GM23338 (cell line): ENCODE results near the gene TTC28. TPM values are rescaled to one million over a fixed set of nuclear protein-coding genes. Genes with fewer than 3 reads are reported as not detected.

Source experiments
- ATAC-seq: fragments of 200-7000 bp; cut with Tn5 transposase; 3 replicates; pipeline ENCODE4 v1.9.1; 2020
- DNase-seq: peaks from one replicate; pipeline ENCODE4 v3.0.0-alpha.2; 2015; ENCODE audit warnings: low spot score
- H2AFZ ChIP-seq: fragments of 200-600 bp; sonication (generic); 2 replicates; pipeline ENCODE4 v1.8.0; 2016; ENCODE audit warnings: antibody characterized with exemption, mild to moderate bottlenecking, moderate library complexity
- H3F3A ChIP-seq: fragments of 200-600 bp; sonication (generic); replicated peaks from 2 replicates; pipeline ENCODE4 v1.8.0; 2017; ENCODE audit warnings: antibody characterized with exemption, mixed run types, low read depth
- H3K27ac ChIP-seq: fragments of 200-600 bp; sonication (generic); 2 replicates; pipeline ENCODE4 v1.6.1; 2016; ENCODE audit warnings: low read depth
- H3K27me3 ChIP-seq: fragments of 200-600 bp; sonication (generic); 2 replicates; pipeline ENCODE4 v1.8.0; 2016; ENCODE audit warnings: mild to moderate bottlenecking, mixed run types, moderate library complexity; ENCODE audit not compliant: insufficient read depth
- H3K36me3 ChIP-seq: fragments of 200-600 bp; sonication (generic); 2 replicates; pipeline ENCODE4 v1.8.0; 2016; ENCODE audit warnings: mild to moderate bottlenecking; ENCODE audit not compliant: insufficient read depth
- H3K4me1 ChIP-seq: fragments of 200-600 bp; sonication (generic); 2 replicates; pipeline ENCODE4 v1.8.0; 2016; ENCODE audit warnings: mild to moderate bottlenecking, moderate library complexity; ENCODE audit not compliant: insufficient read depth
- H3K4me2 ChIP-seq: fragments of 200-600 bp; sonication (generic); 2 replicates; pipeline ENCODE4 v1.7.1; 2017; ENCODE audit warnings: mixed run types
- H3K4me3 ChIP-seq: fragments of 200-600 bp; sonication (generic); 2 replicates; pipeline ENCODE4 v1.6.1; 2016; ENCODE audit warnings: mixed run types
- H3K79me2 ChIP-seq: fragments of 200-600 bp; sonication (generic); replicated peaks from 2 replicates; pipeline ENCODE4 v1.8.0; 2017; ENCODE audit warnings: mild to moderate bottlenecking; ENCODE audit not compliant: insufficient read depth
- H3K9me2 ChIP-seq: fragments of 200-600 bp; sonication (generic); 2 replicates; pipeline ENCODE4 v1.8.0; 2017; ENCODE audit not compliant: insufficient read depth
- H4K20me1 ChIP-seq: fragments of 200-600 bp; sonication (generic); replicated peaks from 2 replicates; pipeline ENCODE4 v1.8.0; 2017; ENCODE audit warnings: mild to moderate bottlenecking; ENCODE audit not compliant: insufficient read depth
- H3K27ac Mint-ChIP-seq: 2 replicates; pipeline ENCODE4 v1.8.0; 2020; ENCODE audit warnings: inconsistent platforms, mild to moderate bottlenecking, moderate library complexity, mixed read lengths
- H3K27me3 Mint-ChIP-seq: 3 replicates; pipeline ENCODE4 v1.8.0; 2022; ENCODE audit warnings: low read depth, mild to moderate bottlenecking, moderate library complexity, mixed read lengths, inconsistent platforms; ENCODE audit not compliant: insufficient read depth, poor library complexity
- H3K36me3 Mint-ChIP-seq: 3 replicates; pipeline ENCODE4 v1.8.0; 2021; ENCODE audit warnings: low read depth, mild to moderate bottlenecking, inconsistent platforms, moderate library complexity, mixed read lengths
- H3K4me1 Mint-ChIP-seq: 3 replicates; pipeline ENCODE4 v1.8.0; 2020; ENCODE audit warnings: mild to moderate bottlenecking, inconsistent platforms, mixed read lengths
- H3K4me3 Mint-ChIP-seq: 3 replicates; pipeline ENCODE4 v1.8.0; 2021; ENCODE audit warnings: moderate library complexity, mild to moderate bottlenecking, inconsistent platforms, mixed read lengths
- H3K9me3 Mint-ChIP-seq: 3 replicates; pipeline ENCODE4 v1.8.0; 2020; ENCODE audit warnings: moderate library complexity, mild to moderate bottlenecking, inconsistent platforms, mixed read lengths
- CREB1 ChIP-seq: fragments of 250-450 bp; sonication (Bioruptor Pico); IDR thresholded peaks from 2 replicates; pipeline ENCODE4 v1.5.0; 2020; ENCODE audit warnings: low read depth, mild to moderate bottlenecking, moderate library complexity
- EZH2phosphoT487 ChIP-seq: fragments of 200-600 bp; sonication (generic); IDR thresholded peaks from one replicate; pipeline ENCODE4 v1.8.1; 2018; ENCODE audit warnings: antibody characterized with exemption; ENCODE audit not compliant: unreplicated experiment
- JUNB ChIP-seq: IDR thresholded peaks from one replicate; pipeline ENCODE4 v1.6.1; 2016; ENCODE audit warnings: antibody characterized with exemption; ENCODE audit not compliant: unreplicated experiment
- NANOG ChIP-seq: IDR thresholded peaks from 2 replicates; pipeline ENCODE4 v1.6.1; 2016; ENCODE audit warnings: antibody characterized with exemption, borderline replicate concordance
- POLR2AphosphoS5 ChIP-seq: IDR thresholded peaks from 2 replicates; pipeline ENCODE4 v1.6.1; 2016; ENCODE audit warnings: antibody characterized with exemption, low read depth
- STAT1 ChIP-seq: IDR thresholded peaks from one replicate; pipeline ENCODE4 v1.6.1; 2016; ENCODE audit warnings: antibody characterized with exemption; ENCODE audit not compliant: unreplicated experiment
- ZNF114 ChIP-seq: fragments of 250-450 bp; sonication (Bioruptor Pico); IDR thresholded peaks from 2 replicates; pipeline ENCODE4 v1.5.0; 2020; ENCODE audit warnings: mild to moderate bottlenecking, moderate library complexity
- ZNF331 ChIP-seq: fragments of 250-450 bp; sonication (Bioruptor Pico); IDR thresholded peaks from 2 replicates; pipeline ENCODE4 v1.5.0; 2020; ENCODE audit warnings: low read depth, mild to moderate bottlenecking, moderate library complexity
- polyA plus RNA-seq: library from polyadenylated mRNA; unstranded; fragments of >200 nt; fragmentation: Nextera tagmentation; extraction: Ambion mirVana; gene quantifications from 2 replicates; pipeline ENCODE4 v1.2.1, GENCODE V29; 2016
- total RNA-seq: library from RNA; depleted of rRNA; stranded (reverse); fragments of >200 nt; shearing (Covaris generic); gene quantifications from 2 replicates; pipeline ENCODE4 v1.2.3, GENCODE V29; 2014
- TF ChIP-seq, protein P1 (sequence below): IDR thresholded peaks from 2 replicates; pipeline ENCODE4 v1.6.1; 2016; ENCODE audit warnings: antibody characterized with exemption
- TF ChIP-seq, protein P2 (sequence below): IDR thresholded peaks from one replicate; pipeline ENCODE4 v1.6.1; 2018; ENCODE audit warnings: antibody characterized with exemption; ENCODE audit not compliant: unreplicated experiment
- TF ChIP-seq, protein P3 (sequence below), 2 experiments: fragments of 200-600 bp in 1 of 2; sonication (generic) in 1 of 2; conservative IDR thresholded peaks; 2 replicates each; pipeline versions ENCODE4 v1.5.1 to v1.6.1; 2016 to 2017; ENCODE audit warnings: antibody characterized with exemption in 2 of 2, low read depth in 2 of 2, mild to moderate bottlenecking in 2 of 2, moderate library complexity in 1 of 2

Gene TTC28
- total and polyA plus RNA-seq, 2 experiments from 2014 or later = 4.5 to 16.1 TPM

DNA sequence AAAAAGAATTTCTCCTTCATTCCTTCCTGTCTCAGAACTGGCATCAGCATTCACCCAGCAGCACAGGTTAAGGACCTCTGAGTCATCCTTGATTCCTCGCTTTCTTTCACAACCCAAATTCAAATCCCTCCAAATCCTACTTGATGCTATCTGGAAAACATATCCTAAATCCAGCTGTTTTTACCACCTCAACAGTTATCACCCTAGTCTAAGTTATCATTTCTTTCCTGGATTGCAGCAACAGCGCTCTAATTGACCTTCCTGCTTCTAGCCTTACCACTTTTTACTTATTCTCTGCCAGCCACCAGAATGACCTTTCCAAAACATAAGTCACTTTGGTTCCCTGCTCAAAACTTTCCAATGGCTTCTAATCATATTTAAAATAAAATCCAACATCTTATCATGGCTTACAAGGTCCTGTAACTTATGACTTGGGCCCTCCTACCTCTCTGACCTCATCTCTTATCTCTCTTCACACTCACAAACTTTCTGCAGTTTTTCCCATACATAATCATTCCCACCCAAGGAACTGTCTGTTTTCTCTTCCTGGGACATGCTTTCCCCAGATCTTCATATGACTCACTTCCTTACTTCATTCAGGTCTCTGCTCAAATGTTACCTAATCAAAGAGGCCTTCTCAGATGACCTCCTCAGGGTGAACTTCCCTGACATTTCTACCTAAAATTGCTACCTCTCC lies 119.4 kb downstream of the TTC28 start:
- Mint-ChIP-seq H3K27me3 (peaks cover 2% of the 10 kb centered on the region), H3K9me3 (peaks cover 3% of the 10 kb centered on the region; the same call in 2 of the 3 replicates), H3K4me3 (no peak overlapping the region), H3K36me3 (peaks cover 5% of the 10 kb centered on the region; the same call in 2 of the 3 replicates), H3K27ac (0 out of 2 replicates have a peak overlapping the region, but pooled peaks have one; percentile 5), H3K4me1 (no peaks in the 10 kb centered on the region)
- DNase-seq = no peak
- no peak for ATAC-seq
- no peaks in the 10 kb centered on the region for H3K27me3 ChIP-seq
- H3K4me1 ChIP-seq = no peaks in the 10 kb centered on the region
- H3K4me3 ChIP-seq = no peak overlapping the region
- no peak overlapping the region for H3K4me2 ChIP-seq
- no peaks in the 10 kb centered on the region for H3F3A ChIP-seq
- no peaks in the 10 kb centered on the region for H4K20me1 ChIP-seq
- H2AFZ ChIP-seq = no peak overlapping the region
- no peak for TF ChIP-seq ZNF331 (CRISPR knock-in tag)
- TF ChIP-seq JUNB = no peak
- TF ChIP-seq, protein P1, sequence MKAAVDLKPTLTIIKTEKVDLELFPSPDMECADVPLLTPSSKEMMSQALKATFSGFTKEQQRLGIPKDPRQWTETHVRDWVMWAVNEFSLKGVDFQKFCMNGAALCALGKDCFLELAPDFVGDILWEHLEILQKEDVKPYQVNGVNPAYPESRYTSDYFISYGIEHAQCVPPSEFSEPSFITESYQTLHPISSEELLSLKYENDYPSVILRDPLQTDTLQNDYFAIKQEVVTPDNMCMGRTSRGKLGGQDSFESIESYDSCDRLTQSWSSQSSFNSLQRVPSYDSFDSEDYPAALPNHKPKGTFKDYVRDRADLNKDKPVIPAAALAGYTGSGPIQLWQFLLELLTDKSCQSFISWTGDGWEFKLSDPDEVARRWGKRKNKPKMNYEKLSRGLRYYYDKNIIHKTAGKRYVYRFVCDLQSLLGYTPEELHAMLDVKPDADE = no peak
- no peak for TF ChIP-seq ZNF114 (CRISPR knock-in tag)
- TF ChIP-seq, protein P2, sequence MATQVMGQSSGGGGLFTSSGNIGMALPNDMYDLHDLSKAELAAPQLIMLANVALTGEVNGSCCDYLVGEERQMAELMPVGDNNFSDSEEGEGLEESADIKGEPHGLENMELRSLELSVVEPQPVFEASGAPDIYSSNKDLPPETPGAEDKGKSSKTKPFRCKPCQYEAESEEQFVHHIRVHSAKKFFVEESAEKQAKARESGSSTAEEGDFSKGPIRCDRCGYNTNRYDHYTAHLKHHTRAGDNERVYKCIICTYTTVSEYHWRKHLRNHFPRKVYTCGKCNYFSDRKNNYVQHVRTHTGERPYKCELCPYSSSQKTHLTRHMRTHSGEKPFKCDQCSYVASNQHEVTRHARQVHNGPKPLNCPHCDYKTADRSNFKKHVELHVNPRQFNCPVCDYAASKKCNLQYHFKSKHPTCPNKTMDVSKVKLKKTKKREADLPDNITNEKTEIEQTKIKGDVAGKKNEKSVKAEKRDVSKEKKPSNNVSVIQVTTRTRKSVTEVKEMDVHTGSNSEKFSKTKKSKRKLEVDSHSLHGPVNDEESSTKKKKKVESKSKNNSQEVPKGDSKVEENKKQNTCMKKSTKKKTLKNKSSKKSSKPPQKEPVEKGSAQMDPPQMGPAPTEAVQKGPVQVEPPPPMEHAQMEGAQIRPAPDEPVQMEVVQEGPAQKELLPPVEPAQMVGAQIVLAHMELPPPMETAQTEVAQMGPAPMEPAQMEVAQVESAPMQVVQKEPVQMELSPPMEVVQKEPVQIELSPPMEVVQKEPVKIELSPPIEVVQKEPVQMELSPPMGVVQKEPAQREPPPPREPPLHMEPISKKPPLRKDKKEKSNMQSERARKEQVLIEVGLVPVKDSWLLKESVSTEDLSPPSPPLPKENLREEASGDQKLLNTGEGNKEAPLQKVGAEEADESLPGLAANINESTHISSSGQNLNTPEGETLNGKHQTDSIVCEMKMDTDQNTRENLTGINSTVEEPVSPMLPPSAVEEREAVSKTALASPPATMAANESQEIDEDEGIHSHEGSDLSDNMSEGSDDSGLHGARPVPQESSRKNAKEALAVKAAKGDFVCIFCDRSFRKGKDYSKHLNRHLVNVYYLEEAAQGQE = no peak
- TF ChIP-seq NANOG = no peak
- TF ChIP-seq CREB1 (CRISPR knock-in tag) = no peak
- no peak for TF ChIP-seq POLR2AphosphoS5
- no peak for TF ChIP-seq EZH2phosphoT487
- H3K36me3 ChIP-seq = peaks cover 8% of the 10 kb centered on the region; the same call in 1 of the 2 replicates
- H3K27ac ChIP-seq = no peak overlapping the region
- no peaks in the 10 kb centered on the region for H3K79me2 ChIP-seq
- no peaks in the 10 kb centered on the region for H3K9me2 ChIP-seq

DNA sequence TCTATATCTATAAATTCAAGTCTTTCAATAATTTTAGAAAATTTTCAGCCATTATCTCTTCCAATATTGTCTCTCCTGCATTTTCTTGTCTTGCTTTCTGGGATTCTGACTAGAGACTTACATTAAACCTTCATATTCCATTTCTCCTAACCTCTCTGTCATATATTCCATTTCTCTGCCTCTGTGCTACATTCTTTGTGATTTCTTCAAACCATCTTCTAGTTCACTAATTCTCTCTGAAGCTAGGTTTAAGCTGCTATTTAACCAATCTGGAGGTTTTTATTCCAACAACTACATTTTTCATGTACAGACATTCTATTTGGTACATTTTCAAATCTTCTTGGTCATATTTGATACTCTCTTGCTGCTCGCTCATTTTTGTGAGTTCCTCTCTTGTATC lies 122.5 kb downstream of the TTC28 start:
- Histone ChIP-seq H3K4me3 (no peak overlapping the region), H3K4me1 (no peaks in the 10 kb centered on the region), H3K9me2 (no peaks in the 10 kb centered on the region), H3K4me2 (no peak overlapping the region), H2AFZ (no peak overlapping the region), H3K79me2 (no peaks in the 10 kb centered on the region), H3F3A (no peaks in the 10 kb centered on the region), H3K36me3 (peaks cover 8% of the 10 kb centered on the region; the same call in 1 of the 2 replicates), H4K20me1 (no peaks in the 10 kb centered on the region), H3K27ac (no peak overlapping the region), H3K27me3 (no peaks in the 10 kb centered on the region)
- ATAC-seq = no peak
- H3K27me3 Mint-ChIP-seq = peaks cover 2% of the 10 kb centered on the region
- peaks cover 9% of the 10 kb centered on the region for H3K36me3 Mint-ChIP-seq
- DNase-seq = no peak
- H3K4me1 Mint-ChIP-seq = no peaks in the 10 kb centered on the region
- H3K27ac Mint-ChIP-seq = no peak overlapping the region
- peaks cover 12% of the 10 kb centered on the region for H3K9me3 Mint-ChIP-seq
- no peak overlapping the region for H3K4me3 Mint-ChIP-seq
- TF ChIP-seq ZNF331 (CRISPR knock-in tag) (no peak), STAT1 (no peak), JUNB (no peak), NANOG (no peak), ZNF114 (CRISPR knock-in tag) (no peak), EZH2phosphoT487 (no peak)
- TF ChIP-seq, protein P1 = no peak
- TF ChIP-seq, protein P3, sequence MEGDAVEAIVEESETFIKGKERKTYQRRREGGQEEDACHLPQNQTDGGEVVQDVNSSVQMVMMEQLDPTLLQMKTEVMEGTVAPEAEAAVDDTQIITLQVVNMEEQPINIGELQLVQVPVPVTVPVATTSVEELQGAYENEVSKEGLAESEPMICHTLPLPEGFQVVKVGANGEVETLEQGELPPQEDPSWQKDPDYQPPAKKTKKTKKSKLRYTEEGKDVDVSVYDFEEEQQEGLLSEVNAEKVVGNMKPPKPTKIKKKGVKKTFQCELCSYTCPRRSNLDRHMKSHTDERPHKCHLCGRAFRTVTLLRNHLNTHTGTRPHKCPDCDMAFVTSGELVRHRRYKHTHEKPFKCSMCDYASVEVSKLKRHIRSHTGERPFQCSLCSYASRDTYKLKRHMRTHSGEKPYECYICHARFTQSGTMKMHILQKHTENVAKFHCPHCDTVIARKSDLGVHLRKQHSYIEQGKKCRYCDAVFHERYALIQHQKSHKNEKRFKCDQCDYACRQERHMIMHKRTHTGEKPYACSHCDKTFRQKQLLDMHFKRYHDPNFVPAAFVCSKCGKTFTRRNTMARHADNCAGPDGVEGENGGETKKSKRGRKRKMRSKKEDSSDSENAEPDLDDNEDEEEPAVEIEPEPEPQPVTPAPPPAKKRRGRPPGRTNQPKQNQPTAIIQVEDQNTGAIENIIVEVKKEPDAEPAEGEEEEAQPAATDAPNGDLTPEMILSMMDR (conservative IDR thresholded peaks at IDR 0.05; ENCODE audit: low read depth in 2 of 2) = no peak
